HFFc6 (cell line): Measurements from ENCODE around the gene MAP4K4. TPM values are rescaled to one million over a fixed set of nuclear protein-coding genes. Genes with fewer than 3 reads are reported as not detected.

Experiments used
- DNase-seq: peaks from one replicate; pipeline ENCODE4 v3.0.0-alpha.2; 2018
- H3K27ac Mint-ChIP-seq: 2 replicates; pipeline ENCODE4 v1.8.0; 2020; ENCODE audit warnings: mild to moderate bottlenecking, mixed read lengths
- H3K27me3 Mint-ChIP-seq: 2 replicates; pipeline ENCODE4 v1.8.0; 2021; ENCODE audit warnings: mild to moderate bottlenecking, moderate library complexity, mixed read lengths; ENCODE audit not compliant: insufficient read depth
- H3K36me3 Mint-ChIP-seq: 2 replicates; pipeline ENCODE4 v1.8.0; 2021; ENCODE audit warnings: low read depth, mixed read lengths
- H3K4me1 Mint-ChIP-seq: 2 replicates; pipeline ENCODE4 v1.8.0; 2020; ENCODE audit warnings: low read depth, mixed read lengths
- H3K4me3 Mint-ChIP-seq: 2 replicates; pipeline ENCODE4 v1.8.0; 2020; ENCODE audit warnings: mild to moderate bottlenecking, moderate library complexity, mixed read lengths
- H3K9me3 Mint-ChIP-seq: 2 replicates; pipeline ENCODE4 v1.8.0; 2020; ENCODE audit warnings: mild to moderate bottlenecking, mixed read lengths
- CTCF ChIP-seq: fragments of 200-600 bp; sonication (generic); IDR thresholded peaks from 2 replicates; pipeline ENCODE4 v1.5.0; 2021; ENCODE audit warnings: antibody characterized with exemption, mild to moderate bottlenecking
- total RNA-seq, 6 experiments: library from RNA; stranded (reverse); fragmentation: NEBNext Ultra II Directional; extraction: Animal tissue kit (Norgen Biotek cat#: 25700); gene quantifications; 2 replicates in 1 of 6; 3 replicates in 5 of 6; pipeline ENCODE4 v1.2.3, GENCODE V29; 2021

The MAP4K4 gene
- total RNA-seq, 6 experiments from 2014 or later: 103 to 124 (median 121) TPM

GRCh38 chr2:101826716-101827115 is 129.2 kb downstream of the MAP4K4 start:
- Mint-ChIP-seq H3K4me3 (peak overlapping the region; percentile 80), H3K9me3 (no peaks in the 10 kb centered on the region)

GRCh38 chr2:101827246-101827645 is 129.7 kb downstream of the MAP4K4 start:
- Mint-ChIP-seq H3K36me3 (peaks cover 37% of the 10 kb centered on the region), H3K27me3 (no peaks in the 10 kb centered on the region; the same call in 1 of the 2 replicates), H3K4me3 (peak overlapping the region; percentile 80), H3K9me3 (no peaks in the 10 kb centered on the region), H3K4me1 (peaks cover 92% of the 10 kb centered on the region), H3K27ac (peak overlapping the region; percentile 92)
- TF ChIP-seq CTCF: no peak
- DNase-seq: peak; percentile 93

More at GRCh38 chr2:101826716-101827115, 129.2 kb downstream of the MAP4K4 start:
- Mint-ChIP-seq H3K27me3 (no peaks in the 10 kb centered on the region; the same call in 1 of the 2 replicates), H3K27ac (peak overlapping the region; percentile 92), H3K4me1 (peaks cover 96% of the 10 kb centered on the region), H3K36me3 (peaks cover 37% of the 10 kb centered on the region)
- DNase-seq: no peak
- no peak for TF ChIP-seq CTCF

GRCh38 chr2:101828257-101828656 is 130.8 kb downstream of the MAP4K4 start:
- H3K9me3 Mint-ChIP-seq: no peaks in the 10 kb centered on the region
- TF ChIP-seq CTCF: no peak
- peaks cover 37% of the 10 kb centered on the region for H3K36me3 Mint-ChIP-seq
- DNase-seq: no peak
- H3K4me1 Mint-ChIP-seq: peaks cover 82% of the 10 kb centered on the region
- no peaks in the 10 kb centered on the region; the same call in 1 of the 2 replicates for H3K27me3 Mint-ChIP-seq
- H3K27ac Mint-ChIP-seq: peak overlapping the region; percentile 92
- peak overlapping the region; percentile 80 for H3K4me3 Mint-ChIP-seq

DNA sequence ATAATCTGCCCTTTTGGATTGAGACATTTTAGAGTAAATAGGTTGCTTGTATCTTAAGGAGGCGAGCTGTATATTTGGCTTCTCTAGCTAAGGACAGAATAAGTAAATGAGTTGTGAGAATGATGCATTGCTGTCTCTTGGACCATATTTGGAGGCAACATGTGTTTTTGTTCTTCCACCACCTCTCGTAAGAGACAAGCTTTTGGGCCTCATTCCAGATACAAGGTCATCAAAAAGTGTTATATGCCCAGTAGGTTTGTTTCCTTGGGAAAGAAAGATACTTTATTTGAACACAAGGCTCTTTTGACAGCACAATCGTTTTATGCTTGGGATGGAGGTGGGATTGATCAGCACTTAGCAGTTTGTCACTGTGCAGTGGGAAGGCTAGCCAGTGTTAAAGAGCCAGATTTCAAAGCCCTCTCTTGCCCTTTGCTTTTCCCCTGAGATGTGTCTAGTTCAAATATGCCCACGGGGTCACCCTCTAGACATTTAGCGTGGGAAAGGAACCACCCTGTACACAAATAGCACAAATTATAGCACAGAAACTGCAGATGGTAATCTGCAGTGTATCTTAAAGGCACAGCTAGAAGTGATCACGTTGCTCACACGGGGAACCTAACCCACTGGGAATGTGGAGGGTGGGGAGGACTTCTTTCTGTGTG is 131.3 kb downstream of the MAP4K4 start:
- H3K27ac Mint-ChIP-seq: peak overlapping the region; percentile 92
- TF ChIP-seq CTCF: no peak
- no peaks in the 10 kb centered on the region for H3K9me3 Mint-ChIP-seq
- peaks cover 37% of the 10 kb centered on the region for H3K36me3 Mint-ChIP-seq
- DNase-seq: no peak
- H3K4me1 Mint-ChIP-seq: peaks cover 76% of the 10 kb centered on the region
- H3K27me3 Mint-ChIP-seq: no peaks in the 10 kb centered on the region; the same call in 1 of the 2 replicates
- H3K4me3 Mint-ChIP-seq: peak overlapping the region; percentile 24; the same call in 1 of the 2 replicates

DNA sequence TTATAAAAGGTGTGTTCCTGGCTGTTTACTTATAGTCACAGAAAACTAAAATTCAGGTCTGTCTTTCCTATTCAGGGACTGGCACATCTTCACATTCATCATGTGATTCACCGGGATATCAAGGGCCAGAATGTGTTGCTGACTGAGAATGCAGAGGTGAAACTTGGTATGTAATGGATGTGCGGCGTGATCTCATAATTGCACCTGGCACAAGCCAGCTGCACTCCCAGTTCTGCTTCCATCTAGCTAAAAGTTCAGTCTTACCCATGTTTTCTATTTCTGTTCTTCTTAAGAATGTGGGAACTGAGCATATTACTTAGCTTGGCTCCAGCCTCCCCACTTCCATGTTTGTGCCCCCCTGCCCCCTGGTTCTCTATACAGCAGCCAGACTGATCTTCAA is 131.9 kb downstream of the MAP4K4 start:
- no peaks in the 10 kb centered on the region; the same call in 1 of the 2 replicates for H3K27me3 Mint-ChIP-seq
- peaks cover 37% of the 10 kb centered on the region for H3K36me3 Mint-ChIP-seq
- H3K4me3 Mint-ChIP-seq: no peak overlapping the region
- DNase-seq: no peak
- peaks cover 70% of the 10 kb centered on the region for H3K4me1 Mint-ChIP-seq
- no peaks in the 10 kb centered on the region for H3K9me3 Mint-ChIP-seq
- peak overlapping the region; percentile 92 for H3K27ac Mint-ChIP-seq
- no peak for TF ChIP-seq CTCF
